ENCODE results near the gene AGPAT2.

Gene AGPAT2

GRCh38 chr9:136659861-136660784 is 27.1 kb downstream of the AGPAT2 start:
- peaks cover 10% of the 10 kb centered on the region for H3K27me3 ChIP-seq (ENCODE audit: insufficient read depth, low read length, poor library complexity)
- peaks cover 7% of the 10 kb centered on the region for H3K4me1 ChIP-seq (ENCODE audit: insufficient read depth, low read length)
- H3K27ac ChIP-seq (ENCODE audit: low read length) = no peak overlapping the region
- ATAC-seq (ENCODE audit: insufficient read depth, low read depth) (no peak), DNase-seq (no peak)
- no peak overlapping the region for H3K4me2 ChIP-seq (ENCODE audit: insufficient read depth, low read length)
- H3K9ac ChIP-seq (ENCODE audit: low read depth, low read length) = no peak overlapping the region
- H2AFZ ChIP-seq (ENCODE audit: low read depth, low read length) = no peak overlapping the region
- no peaks in the 10 kb centered on the region for H3K36me3 ChIP-seq (ENCODE audit: insufficient read depth, low read length)
- H3K9me3 ChIP-seq (ENCODE audit: insufficient read depth, low read length, severe bottlenecking) = no peaks in the 10 kb centered on the region
- no peak for TF ChIP-seq CTCF (IDR thresholded peaks at IDR 0.05; ENCODE audit: borderline replicate concordance, extremely low read depth, low read length, poor library complexity, severe bottlenecking)
- H3K79me2 ChIP-seq (ENCODE audit: insufficient read depth, low read length) = no peaks in the 10 kb centered on the region
- no peak overlapping the region for H3K4me3 ChIP-seq (ENCODE audit: low read depth in 1 of 2, low read length in 2 of 2)
- H4K20me1 ChIP-seq (ENCODE audit: insufficient read depth, low read length) = no peaks in the 10 kb centered on the region

- ATAC-seq (ENCODE audit: insufficient read depth, low read depth) (peak; percentile 93), DNase-seq (peak; percentile 61)
- TF ChIP-seq CTCF (IDR thresholded peaks at IDR 0.05; ENCODE audit: borderline replicate concordance, extremely low read depth, low read length, poor library complexity, severe bottlenecking) (no peak), EZH2 (IDR thresholded peaks at IDR 0.05; ENCODE audit: borderline replicate concordance, low read depth, low read length, severe bottlenecking) (no peak)
- no peak overlapping the region for H3K9ac ChIP-seq (ENCODE audit: low read depth, low read length)
- H2AFZ ChIP-seq (ENCODE audit: low read depth, low read length) = no peak overlapping the region
- H3K4me2 ChIP-seq (ENCODE audit: insufficient read depth, low read length) = peak overlapping the region; percentile 36
- H3K9me3 ChIP-seq (ENCODE audit: insufficient read depth, low read length, severe bottlenecking) = no peaks in the 10 kb centered on the region
- no peaks in the 10 kb centered on the region for H4K20me1 ChIP-seq (ENCODE audit: insufficient read depth, low read length)
- no peak overlapping the region for H3K4me3 ChIP-seq (ENCODE audit: low read depth in 1 of 2, low read length in 2 of 2)
- peaks cover 7% of the 10 kb centered on the region for H3K4me1 ChIP-seq (ENCODE audit: insufficient read depth, low read length)
- peaks cover 10% of the 10 kb centered on the region for H3K27me3 ChIP-seq (ENCODE audit: insufficient read depth, low read length, poor library complexity)
- H3K79me2 ChIP-seq (ENCODE audit: insufficient read depth, low read length) = no peaks in the 10 kb centered on the region
- H3K36me3 ChIP-seq (ENCODE audit: insufficient read depth, low read length) = no peaks in the 10 kb centered on the region
- H3K27ac ChIP-seq (ENCODE audit: low read length) = no peak overlapping the region
Observed at GRCh38 chr9:136658849-136659535, 28.3 kb downstream of the AGPAT2 start.

GRCh38 chr9:136657974-136658848 is 29.0 kb downstream of the AGPAT2 start:
- H3K27ac ChIP-seq (ENCODE audit: low read length) = no peak overlapping the region
- H3K79me2 ChIP-seq (ENCODE audit: insufficient read depth, low read length) = no peaks in the 10 kb centered on the region
- no peak overlapping the region for H2AFZ ChIP-seq (ENCODE audit: low read depth, low read length)
- H3K36me3 ChIP-seq (ENCODE audit: insufficient read depth, low read length) = no peaks in the 10 kb centered on the region
- no peak overlapping the region for H3K4me2 ChIP-seq (ENCODE audit: insufficient read depth, low read length)
- H3K4me3 ChIP-seq (ENCODE audit: low read depth in 1 of 2, low read length in 2 of 2) = no peak overlapping the region
- H3K4me1 ChIP-seq (ENCODE audit: insufficient read depth, low read length) = peaks cover 7% of the 10 kb centered on the region
- no peaks in the 10 kb centered on the region for H3K9me3 ChIP-seq (ENCODE audit: insufficient read depth, low read length, severe bottlenecking)
- no peaks in the 10 kb centered on the region for H4K20me1 ChIP-seq (ENCODE audit: insufficient read depth, low read length)
- TF ChIP-seq EZH2 (IDR thresholded peaks at IDR 0.05; ENCODE audit: borderline replicate concordance, low read depth, low read length, severe bottlenecking) (no peak), CTCF (IDR thresholded peaks at IDR 0.05; ENCODE audit: borderline replicate concordance, extremely low read depth, low read length, poor library complexity, severe bottlenecking) (no peak)
- ATAC-seq (ENCODE audit: insufficient read depth, low read depth) (no peak), DNase-seq (no peak)
- peaks cover 10% of the 10 kb centered on the region for H3K27me3 ChIP-seq (ENCODE audit: insufficient read depth, low read length, poor library complexity)
- no peak overlapping the region for H3K9ac ChIP-seq (ENCODE audit: low read depth, low read length)

Data from DND-41 (cell line).